GM23338 (cell line): Measurements from ENCODE around the gene HTR2A. TPM values are rescaled to one million over a fixed set of nuclear protein-coding genes. Genes with fewer than 3 reads are reported as not detected.

ENCODE experiments used
- ATAC-seq: fragments of 200-7000 bp; cut with Tn5 transposase; 3 replicates; pipeline ENCODE4 v1.9.1; 2020
- DNase-seq: peaks from one replicate; pipeline ENCODE4 v3.0.0-alpha.2; 2015; ENCODE audit warnings: low spot score
- H2AFZ ChIP-seq: fragments of 200-600 bp; sonication (generic); 2 replicates; pipeline ENCODE4 v1.8.0; 2016; ENCODE audit warnings: antibody characterized with exemption, mild to moderate bottlenecking, moderate library complexity
- H3F3A ChIP-seq: fragments of 200-600 bp; sonication (generic); replicated peaks from 2 replicates; pipeline ENCODE4 v1.8.0; 2017; ENCODE audit warnings: antibody characterized with exemption, mixed run types, low read depth
- H3K27ac ChIP-seq: fragments of 200-600 bp; sonication (generic); 2 replicates; pipeline ENCODE4 v1.6.1; 2016; ENCODE audit warnings: low read depth
- H3K27me3 ChIP-seq: fragments of 200-600 bp; sonication (generic); 2 replicates; pipeline ENCODE4 v1.8.0; 2016; ENCODE audit warnings: mild to moderate bottlenecking, mixed run types, moderate library complexity; ENCODE audit not compliant: insufficient read depth
- H3K36me3 ChIP-seq: fragments of 200-600 bp; sonication (generic); 2 replicates; pipeline ENCODE4 v1.8.0; 2016; ENCODE audit warnings: mild to moderate bottlenecking; ENCODE audit not compliant: insufficient read depth
- H3K4me1 ChIP-seq: fragments of 200-600 bp; sonication (generic); 2 replicates; pipeline ENCODE4 v1.8.0; 2016; ENCODE audit warnings: mild to moderate bottlenecking, moderate library complexity; ENCODE audit not compliant: insufficient read depth
- H3K4me2 ChIP-seq: fragments of 200-600 bp; sonication (generic); 2 replicates; pipeline ENCODE4 v1.7.1; 2017; ENCODE audit warnings: mixed run types
- H3K4me3 ChIP-seq: fragments of 200-600 bp; sonication (generic); 2 replicates; pipeline ENCODE4 v1.6.1; 2016; ENCODE audit warnings: mixed run types
- H3K79me2 ChIP-seq: fragments of 200-600 bp; sonication (generic); replicated peaks from 2 replicates; pipeline ENCODE4 v1.8.0; 2017; ENCODE audit warnings: mild to moderate bottlenecking; ENCODE audit not compliant: insufficient read depth
- H3K9me2 ChIP-seq: fragments of 200-600 bp; sonication (generic); 2 replicates; pipeline ENCODE4 v1.8.0; 2017; ENCODE audit not compliant: insufficient read depth
- H4K20me1 ChIP-seq: fragments of 200-600 bp; sonication (generic); replicated peaks from 2 replicates; pipeline ENCODE4 v1.8.0; 2017; ENCODE audit warnings: mild to moderate bottlenecking; ENCODE audit not compliant: insufficient read depth
- H3K27ac Mint-ChIP-seq: 2 replicates; pipeline ENCODE4 v1.8.0; 2020; ENCODE audit warnings: inconsistent platforms, mild to moderate bottlenecking, moderate library complexity, mixed read lengths
- H3K27me3 Mint-ChIP-seq: 3 replicates; pipeline ENCODE4 v1.8.0; 2022; ENCODE audit warnings: low read depth, mild to moderate bottlenecking, moderate library complexity, mixed read lengths, inconsistent platforms; ENCODE audit not compliant: insufficient read depth, poor library complexity
- H3K36me3 Mint-ChIP-seq: 3 replicates; pipeline ENCODE4 v1.8.0; 2021; ENCODE audit warnings: low read depth, mild to moderate bottlenecking, inconsistent platforms, moderate library complexity, mixed read lengths
- H3K4me1 Mint-ChIP-seq: 3 replicates; pipeline ENCODE4 v1.8.0; 2020; ENCODE audit warnings: mild to moderate bottlenecking, inconsistent platforms, mixed read lengths
- H3K4me3 Mint-ChIP-seq: 3 replicates; pipeline ENCODE4 v1.8.0; 2021; ENCODE audit warnings: moderate library complexity, mild to moderate bottlenecking, inconsistent platforms, mixed read lengths
- H3K9me3 Mint-ChIP-seq: 3 replicates; pipeline ENCODE4 v1.8.0; 2020; ENCODE audit warnings: moderate library complexity, mild to moderate bottlenecking, inconsistent platforms, mixed read lengths
- CREB1 ChIP-seq: fragments of 250-450 bp; sonication (Bioruptor Pico); IDR thresholded peaks from 2 replicates; pipeline ENCODE4 v1.5.0; 2020; ENCODE audit warnings: low read depth, mild to moderate bottlenecking, moderate library complexity
- CTCF ChIP-seq, 2 experiments: fragments of 200-600 bp in 1 of 2; sonication (generic) in 1 of 2; conservative IDR thresholded peaks; 2 replicates each; pipeline versions ENCODE4 v1.5.1 to v1.6.1; 2016 to 2017; ENCODE audit warnings: antibody characterized with exemption in 2 of 2, low read depth in 2 of 2, mild to moderate bottlenecking in 2 of 2, moderate library complexity in 1 of 2
- ETS1 ChIP-seq: IDR thresholded peaks from 2 replicates; pipeline ENCODE4 v1.6.1; 2016; ENCODE audit warnings: antibody characterized with exemption
- EZH2 ChIP-seq: fragments of 200-600 bp; sonication (generic); IDR thresholded peaks from one replicate; pipeline ENCODE4 v1.8.0; 2017; ENCODE audit warnings: antibody characterized with exemption, mild to moderate bottlenecking, low read depth; ENCODE audit not compliant: unreplicated experiment
- EZH2phosphoT487 ChIP-seq: fragments of 200-600 bp; sonication (generic); IDR thresholded peaks from one replicate; pipeline ENCODE4 v1.8.1; 2018; ENCODE audit warnings: antibody characterized with exemption; ENCODE audit not compliant: unreplicated experiment
- JUNB ChIP-seq: IDR thresholded peaks from one replicate; pipeline ENCODE4 v1.6.1; 2016; ENCODE audit warnings: antibody characterized with exemption; ENCODE audit not compliant: unreplicated experiment
- POLR2AphosphoS5 ChIP-seq: IDR thresholded peaks from 2 replicates; pipeline ENCODE4 v1.6.1; 2016; ENCODE audit warnings: antibody characterized with exemption, low read depth
- ZNF114 ChIP-seq: fragments of 250-450 bp; sonication (Bioruptor Pico); IDR thresholded peaks from 2 replicates; pipeline ENCODE4 v1.5.0; 2020; ENCODE audit warnings: mild to moderate bottlenecking, moderate library complexity
- ZNF331 ChIP-seq: fragments of 250-450 bp; sonication (Bioruptor Pico); IDR thresholded peaks from 2 replicates; pipeline ENCODE4 v1.5.0; 2020; ENCODE audit warnings: low read depth, mild to moderate bottlenecking, moderate library complexity
- ZNF462 ChIP-seq: fragments of 250-450 bp; sonication (Bioruptor Pico); IDR thresholded peaks from 2 replicates; pipeline ENCODE4 v1.5.0; 2020; ENCODE audit warnings: mild to moderate bottlenecking, moderate library complexity
- polyA plus RNA-seq: library from polyadenylated mRNA; unstranded; fragments of >200 nt; fragmentation: Nextera tagmentation; extraction: Ambion mirVana; gene quantifications from 2 replicates; pipeline ENCODE4 v1.2.1, GENCODE V29; 2016
- total RNA-seq: library from RNA; depleted of rRNA; stranded (reverse); fragments of >200 nt; shearing (Covaris generic); gene quantifications from 2 replicates; pipeline ENCODE4 v1.2.3, GENCODE V29; 2014

HTR2A gene
- total and polyA plus RNA-seq, 2 experiments from 2014 or later: not detected

GRCh38 chr13:46868091-46868490 is 28.8 kb downstream of the HTR2A start (continued):
- TF ChIP-seq ZNF462 (no peak), EZH2 (no peak)

GRCh38 chr13:46866150-46866549 is 30.7 kb downstream of the HTR2A start:
- H4K20me1 ChIP-seq: no peaks in the 10 kb centered on the region
- H3K4me3 ChIP-seq: no peak overlapping the region
- peak overlapping the region; percentile 40; the same call in 1 of the 2 replicates for H2AFZ ChIP-seq
- no peak overlapping the region for H3K4me2 ChIP-seq
- H3K4me3 Mint-ChIP-seq: no peak overlapping the region
- no peaks in the 10 kb centered on the region for H3K4me1 Mint-ChIP-seq
- no peaks in the 10 kb centered on the region for H3K9me3 Mint-ChIP-seq
- no peaks in the 10 kb centered on the region for H3K9me2 ChIP-seq
- H3K79me2 ChIP-seq: no peaks in the 10 kb centered on the region
- DNase-seq: peak; percentile 15
- H3K36me3 Mint-ChIP-seq: no peaks in the 10 kb centered on the region
- no peak overlapping the region for H3K27ac ChIP-seq
- H3F3A ChIP-seq: no peaks in the 10 kb centered on the region
- no peaks in the 10 kb centered on the region for H3K36me3 ChIP-seq
- no peaks in the 10 kb centered on the region for H3K4me1 ChIP-seq
- H3K27ac Mint-ChIP-seq: no peak overlapping the region
- peak; percentile 77 for ATAC-seq
- no peaks in the 10 kb centered on the region for H3K27me3 ChIP-seq
- no peaks in the 10 kb centered on the region for H3K27me3 Mint-ChIP-seq
- no peak for TF ChIP-seq ZNF331 (CRISPR knock-in tag)
- TF ChIP-seq EZH2phosphoT487: no peak
- no peak for TF ChIP-seq EZH2
- TF ChIP-seq JUNB: no peak
- TF ChIP-seq ZNF114 (CRISPR knock-in tag): no peak
- TF ChIP-seq POLR2AphosphoS5: no peak
- TF ChIP-seq CTCF (conservative IDR thresholded peaks at IDR 0.05; ENCODE audit: low read depth in 2 of 2): no peak
- TF ChIP-seq CREB1 (CRISPR knock-in tag): no peak
- no peak for TF ChIP-seq ETS1
